ENCODE measurements around the gene NR6A1. TPM values are rescaled to one million over a fixed set of nuclear protein-coding genes. Genes with fewer than 3 reads are reported as not detected.

Gene NR6A1
- total and polyA plus RNA-seq, 2 of the 13 experiments (the other 11 are each of a cell fraction or from before 2014, with no cell fraction given) = 28.1 to 31.5 TPM

- TF ChIP-seq ZNF337 (CRISPR knock-in tag; IDR thresholded peaks at IDR 0.05; ENCODE audit: borderline replicate concordance, low read depth) (no peak; the same call in 1 of the 2 replicates), HNRNPL (IDR thresholded peaks at IDR 0.05; ENCODE audit: low read depth, low read length) (no peak), HMGA1 (CRISPR knock-in tag; conservative IDR thresholded peaks at IDR 0.05) (no peak), ZNF264 (CRISPR knock-in tag; IDR thresholded peaks at IDR 0.05) (peak; percentile 55; the same call in 1 of the 2 replicates), AHDC1 (CRISPR knock-in tag; IDR thresholded peaks at IDR 0.05; ENCODE audit: borderline replicate concordance) (no peak), SCMH1 (CRISPR knock-in tag; IDR thresholded peaks at IDR 0.05; ENCODE audit: borderline replicate concordance) (no peak), FOSL2 (CRISPR knock-in tag; IDR thresholded peaks at IDR 0.05) (peak; percentile 58), SOX6 (IDR thresholded peaks at IDR 0.05) (no peak), SOX6 (CRISPR knock-in tag; IDR thresholded peaks at IDR 0.05) (peak; percentile 58; the same call in 1 of the 2 replicates), ZNF121 (CRISPR knock-in tag; IDR thresholded peaks at IDR 0.05) (no peak), ZNF232 (CRISPR knock-in tag; IDR thresholded peaks at IDR 0.05; ENCODE audit: borderline replicate concordance) (no peak), ATF3 (CRISPR knock-in tag; IDR thresholded peaks at IDR 0.05) (0 out of 2 replicates have a peak, but pooled peaks have one; percentile 21), FUBP1 (CRISPR knock-in tag; IDR thresholded peaks at IDR 0.05; ENCODE audit: borderline replicate concordance) (no peak), ZNF432 (CRISPR knock-in tag; IDR thresholded peaks at IDR 0.05; ENCODE audit: borderline replicate concordance) (no peak), PAF1 (CRISPR knock-in tag; IDR thresholded peaks at IDR 0.05) (no peak), EEA1 (CRISPR knock-in tag; IDR thresholded peaks at IDR 0.05; ENCODE audit: borderline replicate concordance) (no peak), THAP7 (CRISPR knock-in tag; IDR thresholded peaks at IDR 0.05) (no peak), BORCS8-MEF2B (CRISPR knock-in tag; IDR thresholded peaks at IDR 0.05) (peak; percentile 45; the same call in 1 of the 2 replicates), NAIF1 (CRISPR knock-in tag; IDR thresholded peaks at IDR 0.05; ENCODE audit: borderline replicate concordance) (no peak), KDM3A (CRISPR knock-in tag; IDR thresholded peaks at IDR 0.05; ENCODE audit: low read depth) (peak; percentile 39; the same call in 1 of the 2 replicates), PHF21A (CRISPR knock-in tag; IDR thresholded peaks at IDR 0.05) (no peak; the same call in 1 of the 2 replicates)
Measured at GRCh38 chr9:124771021-124771866, at the start of gene NR6A1 (continued).
